ENCODE measurements around the gene ATP9B. TPM values are rescaled to one million over a fixed set of nuclear protein-coding genes. Genes with fewer than 3 reads are reported as not detected.

Gene ATP9B
- total and polyA plus RNA-seq, 2 donors from 2014 or later: 10.0 to 48.2 TPM

- no peaks in the 10 kb centered on the region for H3K27me3 ChIP-seq (ENCODE audit: control insufficient read depth, insufficient read depth, low read length)
- TF ChIP-seq CTCF (IDR thresholded peaks at IDR 0.05; ENCODE audit: borderline replicate concordance, extremely low read depth, insufficient read depth): no peak
- H3K4me3 ChIP-seq (ENCODE audit: low read length in 3 of 3): no peak overlapping the region
- no peak overlapping the region for H3K9ac ChIP-seq (ENCODE audit: low read length in 3 of 3)
- DNase-seq (no peak), FAIRE-seq (no peak)
- peaks cover 0 to 3% (median 0%) of the 10 kb centered on the region in 3 donors for H3K4me1 ChIP-seq (ENCODE audit: control insufficient read depth in 2 of 3, insufficient read depth in 2 of 3, low read depth in 1 of 3, low read length in 3 of 3)
- peaks cover 0 to 6% (median 4%) of the 10 kb centered on the region in 3 donors for H3K36me3 ChIP-seq (ENCODE audit: control insufficient read depth in 2 of 3, insufficient read depth in 3 of 3, low read length in 3 of 3)
- H3K9me3 ChIP-seq (ENCODE audit: control insufficient read depth in 2 of 3, insufficient read depth in 1 of 3, low read length in 3 of 3): no peaks in the 10 kb centered on the region
- no peak overlapping the region for H3K27ac ChIP-seq (ENCODE audit: low read depth in 2 of 2, low read length in 2 of 2)
- intact Hi-C loops (cut with DNase I): no loop called here
Measured at GRCh38 chr18:79371561-79372121, 302.4 kb downstream of the ATP9B start.

- Histone ChIP-seq H3K27ac (ENCODE audit: low read depth in 2 of 2, low read length in 2 of 2) (no peak overlapping the region), H3K4me3 (ENCODE audit: low read length in 3 of 3) (no peak overlapping the region), H3K4me1 (ENCODE audit: control insufficient read depth in 2 of 3, insufficient read depth in 2 of 3, low read depth in 1 of 3, low read length in 3 of 3) (peaks cover 0 to 3% (median 0%) of the 10 kb centered on the region in 3 donors), H3K9ac (ENCODE audit: low read length in 3 of 3) (no peak overlapping the region), H3K9me3 (ENCODE audit: control insufficient read depth in 2 of 3, insufficient read depth in 1 of 3, low read length in 3 of 3) (no peaks in the 10 kb centered on the region), H3K36me3 (ENCODE audit: control insufficient read depth in 2 of 3, insufficient read depth in 3 of 3, low read length in 3 of 3) (peaks cover 0 to 6% (median 4%) of the 10 kb centered on the region in 3 donors), H3K27me3 (ENCODE audit: control insufficient read depth, insufficient read depth, low read length) (no peaks in the 10 kb centered on the region)
- FAIRE-seq: no peak
- intact Hi-C loops (cut with DNase I): no loop called here
- no peak for DNase-seq
- TF ChIP-seq CTCF (IDR thresholded peaks at IDR 0.05; ENCODE audit: borderline replicate concordance, extremely low read depth, insufficient read depth): no peak
Measured at GRCh38 chr18:79372461-79372860, 303.3 kb downstream of the ATP9B start.

GRCh38 chr18:79372991-79373390 lies 303.8 kb downstream of the ATP9B start:
- DNase-seq (no peak), FAIRE-seq (no peak)
- Histone ChIP-seq H3K4me1 (ENCODE audit: control insufficient read depth in 2 of 3, insufficient read depth in 2 of 3, low read depth in 1 of 3, low read length in 3 of 3) (peaks cover 0 to 3% (median 0%) of the 10 kb centered on the region in 3 donors), H3K4me3 (ENCODE audit: low read length in 3 of 3) (no peak overlapping the region), H3K36me3 (ENCODE audit: control insufficient read depth in 2 of 3, insufficient read depth in 3 of 3, low read length in 3 of 3) (peaks cover 0 to 7% (median 4%) of the 10 kb centered on the region in 3 donors), H3K27me3 (ENCODE audit: control insufficient read depth, insufficient read depth, low read length) (no peaks in the 10 kb centered on the region), H3K9ac (ENCODE audit: low read length in 3 of 3) (no peak overlapping the region), H3K27ac (ENCODE audit: low read depth in 2 of 2, low read length in 2 of 2) (no peak overlapping the region), H3K9me3 (ENCODE audit: control insufficient read depth in 2 of 3, insufficient read depth in 1 of 3, low read length in 3 of 3) (no peaks in the 10 kb centered on the region)
- TF ChIP-seq CTCF (IDR thresholded peaks at IDR 0.05; ENCODE audit: borderline replicate concordance, extremely low read depth, insufficient read depth): no peak
- intact Hi-C loops (cut with DNase I): no loop called here

GRCh38 chr18:79373736-79374135 lies 304.5 kb downstream of the ATP9B start:
- intact Hi-C loops (cut with DNase I): no loop called here
- H3K27me3 ChIP-seq (ENCODE audit: control insufficient read depth, insufficient read depth, low read length): no peaks in the 10 kb centered on the region
- no peaks in the 10 kb centered on the region for H3K9me3 ChIP-seq (ENCODE audit: control insufficient read depth in 2 of 3, insufficient read depth in 1 of 3, low read length in 3 of 3)
- no peak overlapping the region for H3K9ac ChIP-seq (ENCODE audit: low read length in 3 of 3)
- peaks cover 0 to 10% (median 4%) of the 10 kb centered on the region in 3 donors for H3K36me3 ChIP-seq (ENCODE audit: control insufficient read depth in 2 of 3, insufficient read depth in 3 of 3, low read length in 3 of 3)
- peaks cover 0 to 1% (median 0%) of the 10 kb centered on the region in 3 donors for H3K4me1 ChIP-seq (ENCODE audit: control insufficient read depth in 2 of 3, insufficient read depth in 2 of 3, low read depth in 1 of 3, low read length in 3 of 3)
- H3K4me3 ChIP-seq (ENCODE audit: low read length in 3 of 3): no peak overlapping the region
- TF ChIP-seq CTCF (IDR thresholded peaks at IDR 0.05; ENCODE audit: borderline replicate concordance, extremely low read depth, insufficient read depth): no peak
- no peak for FAIRE-seq
- DNase-seq: no peak
- no peak overlapping the region for H3K27ac ChIP-seq (ENCODE audit: low read depth in 2 of 2, low read length in 2 of 2)
